ENCODE data around the gene DDR2.

DNA sequence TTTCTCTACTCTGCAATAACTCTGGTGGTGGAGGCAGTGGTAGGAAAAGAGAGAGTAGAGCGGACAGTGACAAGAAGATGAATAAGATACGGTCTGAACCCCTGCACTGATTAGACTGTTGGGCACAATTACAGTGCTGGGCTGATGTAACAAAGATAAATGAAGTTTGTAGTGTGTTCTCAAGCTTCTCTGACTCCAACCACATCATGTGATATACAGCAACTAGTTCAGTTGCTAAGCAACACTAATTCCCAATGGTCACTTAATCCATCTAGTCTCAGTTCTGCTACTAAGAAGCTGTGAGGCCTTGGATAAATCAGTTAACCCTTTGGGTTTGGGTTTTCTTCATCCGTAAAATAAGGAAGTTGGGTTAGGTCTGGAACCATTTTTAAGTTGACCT is 17.3 kb downstream of the DDR2 start:
- TF ChIP-seq POLR2AphosphoS5 (IDR thresholded peaks at IDR 0.05; ENCODE audit: low read depth, low read length) (no peak), TCF7L2 (IDR thresholded peaks at IDR 0.05; ENCODE audit: low read depth, low read length) (no peak)
- TF ChIP-seq, protein P1, sequence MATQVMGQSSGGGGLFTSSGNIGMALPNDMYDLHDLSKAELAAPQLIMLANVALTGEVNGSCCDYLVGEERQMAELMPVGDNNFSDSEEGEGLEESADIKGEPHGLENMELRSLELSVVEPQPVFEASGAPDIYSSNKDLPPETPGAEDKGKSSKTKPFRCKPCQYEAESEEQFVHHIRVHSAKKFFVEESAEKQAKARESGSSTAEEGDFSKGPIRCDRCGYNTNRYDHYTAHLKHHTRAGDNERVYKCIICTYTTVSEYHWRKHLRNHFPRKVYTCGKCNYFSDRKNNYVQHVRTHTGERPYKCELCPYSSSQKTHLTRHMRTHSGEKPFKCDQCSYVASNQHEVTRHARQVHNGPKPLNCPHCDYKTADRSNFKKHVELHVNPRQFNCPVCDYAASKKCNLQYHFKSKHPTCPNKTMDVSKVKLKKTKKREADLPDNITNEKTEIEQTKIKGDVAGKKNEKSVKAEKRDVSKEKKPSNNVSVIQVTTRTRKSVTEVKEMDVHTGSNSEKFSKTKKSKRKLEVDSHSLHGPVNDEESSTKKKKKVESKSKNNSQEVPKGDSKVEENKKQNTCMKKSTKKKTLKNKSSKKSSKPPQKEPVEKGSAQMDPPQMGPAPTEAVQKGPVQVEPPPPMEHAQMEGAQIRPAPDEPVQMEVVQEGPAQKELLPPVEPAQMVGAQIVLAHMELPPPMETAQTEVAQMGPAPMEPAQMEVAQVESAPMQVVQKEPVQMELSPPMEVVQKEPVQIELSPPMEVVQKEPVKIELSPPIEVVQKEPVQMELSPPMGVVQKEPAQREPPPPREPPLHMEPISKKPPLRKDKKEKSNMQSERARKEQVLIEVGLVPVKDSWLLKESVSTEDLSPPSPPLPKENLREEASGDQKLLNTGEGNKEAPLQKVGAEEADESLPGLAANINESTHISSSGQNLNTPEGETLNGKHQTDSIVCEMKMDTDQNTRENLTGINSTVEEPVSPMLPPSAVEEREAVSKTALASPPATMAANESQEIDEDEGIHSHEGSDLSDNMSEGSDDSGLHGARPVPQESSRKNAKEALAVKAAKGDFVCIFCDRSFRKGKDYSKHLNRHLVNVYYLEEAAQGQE (IDR thresholded peaks at IDR 0.05; ENCODE audit: insufficient read depth in 1 of 2, low read depth in 2 of 2, low read length in 1 of 2): no peak
- TF ChIP-seq, protein P2, sequence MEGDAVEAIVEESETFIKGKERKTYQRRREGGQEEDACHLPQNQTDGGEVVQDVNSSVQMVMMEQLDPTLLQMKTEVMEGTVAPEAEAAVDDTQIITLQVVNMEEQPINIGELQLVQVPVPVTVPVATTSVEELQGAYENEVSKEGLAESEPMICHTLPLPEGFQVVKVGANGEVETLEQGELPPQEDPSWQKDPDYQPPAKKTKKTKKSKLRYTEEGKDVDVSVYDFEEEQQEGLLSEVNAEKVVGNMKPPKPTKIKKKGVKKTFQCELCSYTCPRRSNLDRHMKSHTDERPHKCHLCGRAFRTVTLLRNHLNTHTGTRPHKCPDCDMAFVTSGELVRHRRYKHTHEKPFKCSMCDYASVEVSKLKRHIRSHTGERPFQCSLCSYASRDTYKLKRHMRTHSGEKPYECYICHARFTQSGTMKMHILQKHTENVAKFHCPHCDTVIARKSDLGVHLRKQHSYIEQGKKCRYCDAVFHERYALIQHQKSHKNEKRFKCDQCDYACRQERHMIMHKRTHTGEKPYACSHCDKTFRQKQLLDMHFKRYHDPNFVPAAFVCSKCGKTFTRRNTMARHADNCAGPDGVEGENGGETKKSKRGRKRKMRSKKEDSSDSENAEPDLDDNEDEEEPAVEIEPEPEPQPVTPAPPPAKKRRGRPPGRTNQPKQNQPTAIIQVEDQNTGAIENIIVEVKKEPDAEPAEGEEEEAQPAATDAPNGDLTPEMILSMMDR (IDR thresholded peaks at IDR 0.05): no peak
